HL-60/S4 (cell line): ENCODE data around the gene P4HB.
"Not testable (repeated sequence)": the region's sequence is repeated elsewhere in the genome, so short reads cannot be mapped to it uniquely, and the experiment has no call there.

Experiments
- in situ Hi-C: fragments of 300-500 bp; cut with MboI; formaldehyde crosslinking; loops from 2 replicates; pipeline ENCODE4 v1.14.3; 2022; ENCODE audit warnings: low sequenced_read_pairs

Gene P4HB

DNA sequence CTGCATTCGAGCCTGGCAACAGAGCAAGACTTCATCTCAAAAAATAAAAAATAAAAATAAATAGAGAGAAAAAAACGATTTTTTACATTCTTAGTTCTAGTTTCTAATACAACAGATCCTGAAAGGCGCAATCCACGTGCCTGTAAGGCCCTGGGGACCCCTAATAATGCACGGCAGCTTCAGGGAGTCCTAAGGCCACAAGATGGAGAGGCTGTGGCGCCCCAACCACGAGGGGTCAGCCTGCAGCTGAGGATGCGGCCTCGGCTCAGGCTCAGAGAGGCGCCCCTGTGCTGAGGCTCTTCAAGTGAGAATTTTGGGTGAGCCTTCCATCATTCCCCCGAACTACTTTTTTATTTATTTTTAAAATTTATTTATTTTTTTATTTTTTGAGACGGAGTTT is 10.9 kb downstream of the P4HB start:
- in situ Hi-C loops = no loop called here

DNA sequence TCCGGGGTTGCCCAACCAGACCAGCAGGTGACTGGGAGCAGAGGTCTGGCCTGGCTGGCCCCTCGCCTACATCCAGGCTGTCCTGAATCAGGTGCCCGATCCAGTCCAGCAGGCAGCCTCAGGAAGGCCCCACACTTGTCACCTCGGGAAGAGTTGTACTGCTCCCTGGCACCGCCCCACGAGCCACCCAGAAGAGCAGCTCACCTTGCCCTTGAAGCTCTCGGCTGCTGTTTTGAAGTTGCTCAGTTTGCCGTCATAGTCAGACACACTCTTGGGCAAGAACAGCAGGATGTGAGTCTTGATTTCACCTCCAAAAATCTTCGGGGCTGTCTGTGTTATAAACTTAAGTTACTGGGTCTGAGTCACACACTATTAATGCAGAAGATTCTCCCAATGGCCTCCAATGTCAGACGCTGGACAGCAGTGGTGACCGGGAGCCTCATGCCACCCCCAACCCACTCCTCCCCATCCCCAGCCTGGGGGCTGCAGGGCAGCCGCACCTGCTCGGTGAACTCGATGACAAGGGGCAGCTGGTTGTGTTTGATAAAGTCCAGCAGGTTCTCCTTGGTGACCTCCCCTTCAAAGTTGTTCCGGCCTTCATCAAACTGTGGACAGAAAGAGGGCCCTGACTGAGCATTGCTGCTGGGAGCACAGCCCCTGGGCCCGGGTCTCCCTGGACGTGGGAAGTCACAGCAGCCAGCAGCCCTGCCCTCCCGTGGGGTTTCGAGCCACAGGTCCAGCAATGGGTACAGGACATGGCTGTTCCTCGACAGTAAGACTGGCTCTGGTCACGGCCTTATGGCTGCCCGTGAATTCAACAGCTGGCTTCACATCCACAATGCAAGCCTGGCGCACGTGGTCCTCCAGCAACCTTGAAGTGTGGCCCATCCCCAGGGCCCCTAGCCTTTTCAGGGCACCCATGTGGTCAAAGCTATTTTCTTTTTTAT is 13.3 kb downstream of the P4HB start:
- in situ Hi-C loops = no loop called here

DNA sequence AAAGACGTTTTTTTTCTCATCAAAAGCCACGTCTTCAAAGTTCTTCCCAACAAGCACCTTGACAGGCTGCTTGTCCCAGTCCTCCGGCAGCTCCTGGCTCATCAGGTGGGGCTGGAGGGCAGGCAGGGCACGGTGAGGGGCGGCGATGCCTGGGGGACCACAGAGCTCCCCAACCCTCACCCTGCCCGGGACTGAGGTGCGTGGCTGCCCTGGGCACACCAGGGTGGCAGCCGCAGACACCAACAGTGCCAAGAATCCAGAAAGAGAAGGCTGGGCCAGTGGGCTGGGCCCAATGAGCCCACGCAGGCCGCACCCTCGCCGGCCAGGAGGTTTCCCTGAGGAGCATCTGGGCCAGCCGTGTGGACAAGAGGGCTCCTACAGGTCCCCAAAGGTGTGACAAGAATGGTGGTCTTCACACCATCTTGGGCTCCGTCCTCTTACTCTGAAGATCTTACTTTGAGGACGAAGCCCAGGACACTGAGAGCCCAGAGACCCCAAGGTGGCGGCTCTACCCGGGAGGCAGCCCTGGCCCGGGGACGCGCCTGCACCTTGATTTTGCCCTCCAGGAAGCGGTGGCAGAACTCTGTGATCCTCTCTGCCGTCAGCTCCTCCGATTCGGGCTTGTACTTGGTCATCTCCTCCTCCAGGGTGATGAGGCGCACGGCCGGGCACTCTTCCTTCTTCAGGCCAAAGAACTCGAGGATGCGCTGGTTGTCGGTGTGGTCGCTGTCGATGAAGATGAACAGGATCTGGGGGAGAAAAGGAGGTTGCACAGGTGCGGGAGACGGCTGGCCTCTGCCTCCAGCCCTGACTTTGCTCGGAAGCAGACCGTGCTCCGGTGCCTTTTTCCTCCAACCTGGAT is 14.2 kb downstream of the P4HB start:
- in situ Hi-C loops = no loop called here

DNA sequence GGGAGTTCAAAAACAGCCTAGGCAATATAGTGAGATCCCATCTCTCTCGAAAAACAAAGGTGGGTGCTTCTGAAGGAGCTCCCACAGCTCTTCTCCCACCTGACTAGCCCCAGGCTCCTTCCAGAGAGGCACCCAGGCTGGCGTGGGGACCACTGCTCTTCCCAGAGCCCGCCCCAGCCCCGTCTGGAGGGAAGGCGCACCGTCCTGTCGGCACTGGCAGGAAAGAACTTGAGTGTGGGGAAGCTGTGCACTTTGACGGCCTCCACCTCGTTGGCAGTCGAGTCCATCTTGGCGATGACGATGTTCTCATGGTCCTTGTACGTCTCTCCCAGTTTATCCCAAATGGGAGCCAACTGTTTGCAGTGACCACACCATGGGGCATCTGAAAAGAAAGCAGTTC is 15.0 kb downstream of the P4HB start:
- in situ Hi-C loops = no loop called here

DNA sequence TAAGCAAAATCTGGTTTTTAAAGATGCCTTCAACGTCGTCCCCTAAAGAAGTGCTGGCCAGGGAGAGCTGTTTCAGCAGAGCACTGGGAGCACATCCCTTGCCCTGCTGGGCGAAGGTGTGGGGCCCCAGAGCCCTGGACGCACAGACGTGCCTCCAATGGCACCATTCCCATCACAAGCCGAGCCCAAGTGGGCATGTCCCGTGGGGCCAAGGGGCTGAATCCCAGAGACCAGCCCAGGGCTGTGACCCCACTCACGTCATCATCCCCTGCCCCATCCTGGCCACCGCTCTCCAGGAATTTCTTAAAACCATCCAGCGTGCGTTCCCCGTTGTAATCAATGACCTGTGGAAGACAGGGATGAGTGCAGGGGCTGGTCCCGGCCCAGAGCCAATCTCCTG is 15.4 kb downstream of the P4HB start:
- in situ Hi-C loops = no loop called here

DNA sequence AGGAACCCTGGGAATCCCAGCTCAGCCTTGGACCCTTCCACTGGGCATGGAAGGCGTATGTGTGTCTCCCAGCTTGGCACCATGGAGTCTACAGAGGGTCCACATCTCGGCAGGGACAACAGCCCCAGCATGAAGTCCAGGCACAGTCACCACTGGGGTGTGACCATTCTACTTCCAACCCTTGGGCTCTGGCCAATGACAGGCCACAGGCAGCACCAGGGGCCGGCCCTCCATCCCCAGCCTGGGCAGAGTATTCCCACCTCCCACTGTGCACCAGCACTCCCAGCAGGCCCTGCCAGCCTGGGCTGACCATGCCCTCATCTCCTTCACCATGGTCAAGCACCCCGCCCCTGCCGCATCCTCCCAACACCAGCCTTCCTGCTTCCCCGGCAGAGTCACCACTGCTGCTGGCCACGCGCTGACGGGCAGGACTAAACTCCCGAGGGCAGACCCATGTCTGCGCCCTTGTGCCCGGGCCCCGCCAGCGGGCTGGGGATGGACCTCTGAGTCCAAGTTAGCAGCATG is 15.9 kb downstream of the P4HB start:
- in situ Hi-C loops = no loop called here

DNA sequence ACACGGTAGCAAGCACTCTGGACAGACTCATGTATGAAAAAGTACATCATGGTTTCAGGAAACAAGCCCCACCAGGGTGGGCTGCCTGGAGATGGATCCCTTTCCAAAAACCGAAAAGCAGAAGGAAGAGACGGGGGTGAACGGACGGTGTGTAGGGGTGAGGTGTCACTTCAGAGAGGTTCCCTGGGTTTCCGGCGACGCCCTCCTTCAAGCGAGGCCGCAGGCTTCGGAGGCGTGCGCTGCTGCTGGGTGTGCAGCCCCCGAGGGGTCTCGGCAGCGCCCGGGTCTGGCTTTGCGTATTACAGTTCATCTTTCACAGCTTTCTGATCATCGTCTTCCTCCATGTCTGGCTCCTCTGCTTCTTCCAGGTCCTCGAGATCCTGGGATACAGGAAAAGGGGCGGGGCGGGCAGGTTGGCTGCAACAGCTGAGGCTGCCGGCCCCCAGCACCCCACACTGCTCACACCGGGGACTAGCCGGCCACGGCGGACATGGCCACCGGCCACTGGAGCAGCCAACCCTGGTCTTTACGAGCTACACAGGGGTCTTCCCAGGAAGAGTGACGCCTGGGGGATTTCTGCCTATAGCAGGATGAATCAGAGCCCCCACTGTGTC is 16.5 kb downstream of the P4HB start:
- in situ Hi-C loops = no loop called here

DNA sequence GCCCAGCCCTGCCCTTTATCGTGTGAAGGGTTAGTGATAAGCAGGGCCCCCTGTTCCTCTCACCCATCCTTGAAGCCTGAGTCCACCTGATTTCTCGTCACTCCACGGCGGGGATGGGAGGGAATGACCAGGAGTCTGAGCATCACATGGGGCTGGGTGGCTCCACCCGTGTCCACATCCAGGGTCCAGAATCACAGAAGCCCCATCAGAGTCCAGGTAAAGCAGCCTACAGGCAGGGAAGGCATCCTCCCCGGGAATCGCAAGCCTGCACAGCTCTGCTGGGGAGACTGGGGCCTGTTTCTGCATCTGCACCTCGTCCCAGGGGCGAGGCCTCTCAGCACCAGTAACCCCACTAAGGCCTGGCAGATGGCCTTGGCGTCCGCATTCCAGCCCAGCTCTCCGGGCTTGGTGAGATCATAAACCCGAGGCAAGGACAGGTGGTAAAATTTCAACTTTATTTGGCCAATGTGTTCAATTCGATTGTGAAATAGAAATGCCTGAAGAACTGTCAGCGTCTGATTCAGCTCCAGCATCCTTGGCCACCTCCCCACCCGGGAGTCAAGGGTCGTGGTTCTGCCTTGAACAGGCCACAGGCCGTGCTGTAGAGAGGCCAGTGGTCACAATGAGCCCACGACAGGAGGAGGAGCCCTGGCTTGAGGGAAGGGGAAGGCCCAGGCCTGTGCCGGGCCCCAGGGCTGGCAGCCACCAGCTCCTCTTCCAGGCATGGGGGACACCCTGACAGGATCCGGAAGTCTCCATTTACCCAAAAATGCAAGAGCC is 17.4 kb downstream of the P4HB start:
- in situ Hi-C loops = no loop called here

DNA sequence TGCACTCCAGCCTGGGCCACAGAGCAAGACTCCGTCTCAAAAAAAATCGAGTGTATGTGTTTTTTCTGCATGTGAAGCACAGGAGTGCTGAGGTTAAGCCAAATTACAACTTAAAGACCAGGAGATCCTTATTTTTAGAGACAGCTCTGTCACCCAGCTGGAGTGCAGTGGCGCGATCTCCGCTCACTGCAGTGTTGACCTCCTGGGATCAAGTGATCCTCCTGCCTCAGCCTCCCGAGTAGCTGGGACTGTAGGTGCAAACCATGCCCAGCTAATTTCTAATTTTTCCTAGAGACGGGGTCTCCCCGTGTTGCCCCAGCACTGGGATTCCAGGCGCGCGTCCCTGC is 18.0 kb downstream of the P4HB start:
- in situ Hi-C loops = no loop called here

DNA sequence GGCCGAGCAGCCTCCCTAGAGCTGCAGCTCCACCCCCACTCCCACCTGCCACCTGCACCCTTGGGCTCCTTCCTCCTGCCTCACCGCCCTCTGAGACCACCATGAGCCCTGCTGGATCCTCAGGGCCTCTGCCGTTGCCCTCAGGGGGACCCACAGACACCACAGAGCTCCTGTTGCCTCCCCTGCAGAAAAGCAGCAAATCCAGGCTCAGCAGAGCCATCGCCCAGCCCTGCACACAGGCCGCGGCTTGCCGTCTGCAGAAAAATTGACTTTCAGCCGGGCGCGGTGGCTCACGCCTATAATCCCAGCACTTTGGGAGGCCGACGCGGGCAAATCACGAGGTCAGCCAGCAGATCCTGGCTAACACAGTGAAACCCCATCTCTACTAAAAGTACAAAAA is 18.5 kb downstream of the P4HB start:
- in situ Hi-C loops = no loop called here

DNA sequence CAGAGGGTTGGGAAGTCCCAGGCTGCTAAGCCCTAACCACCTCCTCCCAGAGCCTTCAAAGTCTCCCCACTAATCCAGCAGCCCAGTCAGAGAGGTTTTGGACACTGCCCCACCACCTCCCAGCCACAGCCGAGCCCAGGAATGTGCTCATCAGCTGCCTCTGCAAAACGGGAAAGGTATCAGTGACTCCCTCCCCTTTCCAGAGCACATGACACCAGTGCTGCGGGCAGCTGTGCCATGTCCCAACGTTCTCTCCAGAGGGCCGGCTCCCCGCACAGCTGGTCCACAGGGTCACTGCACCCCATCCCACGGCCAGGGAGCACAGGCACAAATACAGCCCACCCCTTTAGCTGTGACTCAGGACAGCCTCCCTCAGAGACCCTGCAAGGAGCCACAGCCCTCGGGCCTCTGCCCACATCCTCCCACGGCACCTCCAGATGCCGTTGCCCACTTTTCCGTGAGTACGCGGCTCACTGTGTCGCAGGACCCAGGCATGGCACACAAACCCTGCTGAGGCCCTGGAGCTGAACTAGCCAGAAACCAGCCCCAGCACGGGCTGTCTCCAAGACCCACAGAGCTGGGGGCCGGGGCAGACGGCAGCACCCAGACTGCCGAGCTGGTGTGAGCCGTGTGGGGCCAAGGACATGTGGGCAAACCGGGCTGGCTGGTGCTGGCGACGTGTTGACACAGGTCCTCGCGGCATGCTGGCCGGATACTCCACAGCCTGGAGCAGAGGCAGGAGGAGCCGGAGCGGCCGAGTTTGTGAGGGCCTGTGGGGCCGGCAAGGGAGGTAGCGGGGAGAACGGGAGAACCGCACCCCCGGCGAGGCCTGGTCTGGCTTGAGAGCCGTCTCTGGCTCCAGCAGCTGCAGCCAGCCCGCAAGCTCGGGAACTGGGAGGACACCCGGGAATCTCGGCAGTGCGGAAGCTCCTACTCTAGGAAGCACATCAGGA is 19.2 kb downstream of the P4HB start:
- in situ Hi-C loops = no loop called here

DNA sequence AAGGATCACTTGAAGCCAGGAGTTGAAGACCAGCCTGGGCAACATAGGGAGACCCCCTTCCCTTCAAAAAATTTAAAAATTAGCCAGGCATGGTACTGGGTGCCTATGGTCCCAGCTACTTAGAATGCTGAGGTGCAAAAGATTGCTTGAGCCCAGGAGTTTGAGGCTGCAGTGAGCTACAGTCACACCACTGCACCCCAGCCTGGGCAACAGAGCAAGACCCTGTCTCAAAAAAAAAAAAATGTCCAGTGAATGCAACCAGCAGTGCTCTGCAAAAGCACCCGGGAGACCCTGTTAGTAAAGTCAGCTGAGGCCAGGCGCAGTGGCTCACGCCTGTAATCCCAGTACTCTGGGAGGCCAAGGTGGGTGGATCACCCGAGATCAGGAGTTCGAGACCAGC is 20.3 kb downstream of the P4HB start:
- in situ Hi-C loops = not testable (repeated sequence)

DNA sequence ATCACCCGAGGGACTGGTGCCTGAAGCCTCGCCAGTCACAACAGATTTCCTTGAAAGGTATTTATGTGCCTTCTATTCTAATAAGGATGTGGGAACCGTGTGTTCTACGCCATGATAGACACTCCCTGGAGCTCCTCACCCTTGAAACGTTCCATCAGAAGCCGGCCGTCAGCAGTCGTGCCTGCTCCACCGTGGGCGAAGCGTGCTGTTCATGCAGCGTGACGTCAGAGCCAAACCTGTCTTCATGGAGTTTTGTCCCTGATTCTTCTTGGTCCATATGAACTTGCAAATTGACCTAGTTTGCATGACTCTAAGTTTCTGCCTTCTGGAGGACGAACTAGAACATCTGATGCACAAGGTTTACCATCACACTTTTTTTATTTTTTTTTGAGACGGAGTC is 21.0 kb downstream of the P4HB start:
- in situ Hi-C loops = no loop called here

DNA sequence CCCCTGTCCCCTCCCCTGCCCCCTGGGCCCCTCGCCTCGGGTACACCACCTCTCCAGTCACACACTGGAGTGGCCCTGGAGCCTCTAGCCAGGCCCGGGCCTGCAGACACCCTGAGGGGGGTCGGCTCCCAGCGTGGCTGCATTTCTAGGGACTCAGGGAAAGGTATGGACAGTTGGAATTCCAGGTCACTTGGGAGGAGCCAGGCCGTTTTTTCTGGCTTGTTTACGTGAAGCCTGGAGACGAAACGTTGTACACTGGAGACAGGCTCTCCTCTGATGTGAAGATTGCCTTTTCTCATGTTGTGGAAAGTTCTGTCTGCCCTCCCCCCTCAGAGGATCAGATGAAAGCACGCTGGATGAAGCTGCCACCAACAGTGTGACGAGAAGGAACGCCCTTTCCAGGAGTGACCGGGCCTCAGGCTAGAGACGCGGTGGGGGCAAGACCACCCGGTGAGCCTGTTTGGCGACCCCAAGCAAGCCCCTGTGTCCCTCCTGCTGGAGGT is 21.5 kb downstream of the P4HB start:
- in situ Hi-C loops = no loop called here

DNA sequence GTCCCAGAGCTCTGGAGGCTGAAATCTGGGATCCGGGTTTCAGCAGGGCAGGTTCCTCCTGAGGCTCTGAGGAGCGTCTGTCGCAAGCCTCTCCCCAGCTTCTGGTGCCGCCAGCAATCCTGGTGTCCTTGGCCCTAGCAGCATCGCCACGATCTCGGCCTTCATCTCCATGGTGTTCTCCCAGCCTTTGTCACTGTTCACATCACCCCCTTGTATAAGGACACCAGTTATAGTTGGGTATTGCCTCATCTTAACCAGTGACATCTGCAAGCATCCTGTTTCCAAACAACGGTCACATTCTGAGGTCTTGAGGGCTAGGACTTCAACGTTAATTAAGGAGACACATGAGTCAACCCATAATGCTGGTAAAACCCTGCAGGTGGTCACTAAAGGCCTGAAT is 22.7 kb downstream of the P4HB start:
- in situ Hi-C loops = no loop called here

DNA sequence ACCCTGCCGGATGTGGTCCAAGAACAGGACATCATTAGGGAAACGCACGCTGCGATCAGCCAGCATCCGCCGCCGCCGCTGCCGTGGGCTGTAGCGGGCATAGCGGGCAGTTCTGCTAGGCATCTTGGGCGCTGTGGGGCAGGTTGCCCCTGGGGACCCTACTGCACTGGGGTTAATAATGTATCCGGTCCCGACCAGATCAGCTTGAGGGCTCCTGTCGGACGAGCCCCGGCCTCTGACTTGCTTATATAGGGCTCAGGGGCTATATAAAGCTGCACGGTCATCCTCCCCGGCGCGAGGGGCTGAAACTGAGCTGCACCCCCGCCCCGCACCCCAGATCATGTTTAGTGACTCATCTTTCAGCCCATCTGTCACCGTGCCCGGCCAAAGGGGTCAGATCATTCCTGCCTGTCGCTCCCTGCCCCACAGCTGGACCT is 25.5 kb downstream of the P4HB start, which contains the start of gene PPP1R27:
Gene PPP1R27, minus strand, starts transcription at position 220 of the 437 bp plus-strand sequence. Its CDS starts 97 bp downstream, at position 123.
- in situ Hi-C loops = no loop called here

DNA sequence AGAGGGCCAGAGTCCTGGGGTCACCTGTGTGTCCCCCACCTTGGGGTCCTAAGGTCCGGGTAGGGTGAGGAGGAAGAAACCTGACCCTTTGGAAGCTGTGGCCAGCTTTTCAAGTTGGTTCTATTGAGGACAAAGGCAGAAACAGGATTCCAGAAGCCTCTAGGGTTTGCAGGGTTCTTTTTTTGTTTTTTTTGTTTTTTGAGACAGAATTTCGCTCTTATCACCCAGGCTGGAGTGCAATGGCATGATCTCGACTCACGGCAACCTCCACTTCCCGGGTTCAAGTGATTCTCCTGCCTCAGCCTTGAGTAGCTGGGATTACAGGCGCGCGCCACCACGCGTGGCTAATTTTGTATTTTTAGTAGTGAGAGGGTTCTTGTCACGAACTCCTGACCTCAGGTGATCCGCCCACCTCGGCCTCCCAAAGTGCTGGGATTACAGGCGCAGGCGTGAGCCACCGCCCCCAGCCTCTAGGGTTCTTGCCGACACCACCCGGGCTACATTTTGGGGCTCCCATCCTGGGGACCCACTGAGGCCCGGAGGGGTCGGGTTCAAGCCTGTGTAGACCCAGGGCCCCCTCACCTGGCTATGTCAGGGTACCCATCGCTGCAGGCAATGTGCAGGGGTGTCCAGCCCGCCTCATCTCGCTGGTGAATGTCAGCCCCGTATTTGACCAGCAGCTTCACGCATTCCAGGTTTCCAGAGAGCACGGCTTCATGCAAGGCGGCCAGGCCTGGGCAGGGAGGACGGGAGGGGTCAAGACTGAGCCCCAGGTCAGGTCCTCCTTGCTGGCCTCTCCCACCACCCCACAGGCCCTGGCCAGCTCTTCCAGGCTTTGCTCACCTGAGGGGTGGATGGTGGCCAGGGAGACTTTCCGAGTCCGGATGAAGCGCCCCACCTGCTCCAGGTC is 26.2 kb downstream of the P4HB start:
- in situ Hi-C loops = no loop called here
